K562 (cell line): ENCODE data around the gene GREB1. TPM values are rescaled to one million over a fixed set of nuclear protein-coding genes. Genes with fewer than 3 reads are reported as not detected.

Experiments
- ATAC-seq: fragments of 200-7000 bp; cut with Tn5 transposase; 3 replicates; pipeline ENCODE4 v1.9.1; 2020; ENCODE audit warnings: moderate library complexity
- BruUV-seq: library from RNA; stranded (reverse); fragments of 400-500 nt; replicated peaks from 2 replicates; lab custom pipeline; 2021; lab: Mats Ljungman, UMichigan
- CTCF ChIA-PET: fragments of 300-600 bp; formaldehyde crosslinking; extraction: SDS; loops from one replicate; lab custom pipeline; 2021; ENCODE audit warnings: low intra/inter-chr PET ratio; lab: Yijun Ruan, JAX
- POLR2A ChIA-PET: fragments of 300-600, 350-650 bp; sonication (Branson Sonifier 250); formaldehyde crosslinking; extraction: SDS; loops from one replicate; lab custom pipeline; 2021; ENCODE audit warnings: antibody characterized with exemption, inconsistent platforms; lab: Yijun Ruan, JAX
- DNase-seq, 4 experiments: peaks; one replicate each; pipeline versions ENCODE4 v3.0.0 to v3.0.0-alpha.2; 2011 to 2018; ENCODE audit warnings: low spot score in 3 of 4, mixed read lengths in 3 of 4; ENCODE audit errors: extremely low read depth in 1 of 4
- FAIRE-seq: peaks from 2 replicates; lab custom pipeline; 2011; peaks lifted over from hg19 to GRCh38; lab: Jason Lieb, UNC
- H2AFZ ChIP-seq: 2 replicates; pipeline ENCODE4 v1.6.0; 2011; ENCODE audit warnings: low read depth, low read length, control low read depth, inconsistent platforms
- H3K27ac ChIP-seq: fragments of 200-600 bp; 3 replicates; pipeline ENCODE4 v1.8.0; 2011; ENCODE audit warnings: low read depth, mild to moderate bottlenecking, control low read depth, inconsistent platforms, low read length, moderate library complexity, mixed read lengths; ENCODE audit errors: extremely low read depth
- H3K27me3 ChIP-seq, 2 experiments: fragments of 300-600 bp in 1 of 2; 2 replicates in 1 of 2; 3 replicates in 1 of 2; pipeline versions ENCODE4 v1.6.0 to v1.8.0; 2011; ENCODE audit warnings: inconsistent platforms in 2 of 2, low read length in 2 of 2, mild to moderate bottlenecking in 1 of 2, mixed read lengths in 1 of 2, moderate library complexity in 1 of 2; ENCODE audit not compliant: control insufficient read depth in 2 of 2, insufficient read depth in 2 of 2
- H3K36me3 ChIP-seq: fragments of 300-600 bp; 3 replicates; pipeline ENCODE4 v1.8.0; 2011; ENCODE audit warnings: mild to moderate bottlenecking, low read length, inconsistent platforms; ENCODE audit not compliant: control insufficient read depth, insufficient read depth
- H3K4me1 ChIP-seq, 2 experiments: fragments of 200-600 bp in 1 of 2; replicated peaks in 1 of 2; 2 replicates in 1 of 2; 3 replicates in 1 of 2; pipeline versions ENCODE4 v1.5.1 to v1.8.0; 2011; ENCODE audit warnings: inconsistent platforms in 2 of 2, low read length in 2 of 2, mild to moderate bottlenecking in 1 of 2, mixed read lengths in 1 of 2, moderate library complexity in 1 of 2; ENCODE audit not compliant: control insufficient read depth in 2 of 2, insufficient read depth in 2 of 2
- H3K4me2 ChIP-seq: 2 replicates; pipeline ENCODE4 v1.6.1; 2011; ENCODE audit warnings: low read length, control low read depth, inconsistent platforms, mixed read lengths; ENCODE audit not compliant: insufficient read depth
- H3K4me3 ChIP-seq: fragments of 200-600 bp; sonication (generic), shearing (Covaris generic); 2 replicates; pipeline ENCODE4 v1.5.1; 2016; ENCODE audit warnings: control low read depth, inconsistent platforms
- H3K79me2 ChIP-seq: fragments of 200-600 bp; 3 replicates; pipeline ENCODE4 v1.8.0; 2011; ENCODE audit warnings: low read length, inconsistent platforms; ENCODE audit not compliant: control insufficient read depth, insufficient read depth
- H3K9ac ChIP-seq, 2 experiments: 2 replicates each; pipeline versions ENCODE4 v1.6.0 to v1.6.1; 2011; ENCODE audit warnings: low read depth in 2 of 2, low read length in 2 of 2, control low read depth in 1 of 2, inconsistent platforms in 1 of 2, mild to moderate bottlenecking in 1 of 2, mixed read lengths in 1 of 2; ENCODE audit not compliant: insufficient read depth in 1 of 2
- H3K9me1 ChIP-seq: one replicate; pipeline ENCODE4 v1.6.0; 2011; ENCODE audit warnings: inconsistent platforms, mild to moderate bottlenecking, low read length, moderate library complexity; ENCODE audit not compliant: control insufficient read depth, insufficient read depth
- H3K9me3 ChIP-seq: replicated peaks from 2 replicates; pipeline ENCODE4 v1.5.1; 2011; ENCODE audit warnings: low read depth, low read length, inconsistent platforms; ENCODE audit not compliant: control insufficient read depth, insufficient read depth
- H4K20me1 ChIP-seq: replicated peaks from 2 replicates; pipeline ENCODE4 v1.6.1; 2011; ENCODE audit warnings: low read length, inconsistent platforms, mixed read lengths; ENCODE audit not compliant: control insufficient read depth, insufficient read depth
- CXXC5 ChIP-seq: fragments of 250-450 bp; sonication (Bioruptor Pico); IDR thresholded peaks from 2 replicates; pipeline ENCODE4 v1.8.0; 2022; ENCODE audit warnings: inconsistent platforms, mild to moderate bottlenecking, moderate library complexity
- ERF ChIP-seq: fragments of 450-650 bp; formaldehyde crosslinking; IDR thresholded peaks from 2 replicates; pipeline ENCODE4 v1.4.0; 2020; ENCODE audit warnings: mild to moderate bottlenecking, mixed read lengths
- KDM4B ChIP-seq, 2 experiments: fragments of 450-650 bp in 1 of 2; sonication (generic) in 1 of 2; IDR thresholded peaks; 2 replicates each; pipeline ENCODE4 v1.6.1; 2016 to 2017; ENCODE audit warnings: borderline replicate concordance in 2 of 2, antibody characterized with exemption in 1 of 2, low read depth in 1 of 2, mild to moderate bottlenecking in 1 of 2
- MYNN ChIP-seq, 2 experiments: sonication (generic); formaldehyde crosslinking in 1 of 2; IDR thresholded peaks; 2 replicates each; pipeline versions ENCODE4 v1.5.0 to v1.6.1; 2016 to 2020; ENCODE audit warnings: antibody characterized with exemption in 1 of 2, missing genetic modification reagents in 1 of 2
- TCFL5 ChIP-seq: fragments of 250-450 bp; sonication (Bioruptor Pico); conservative IDR thresholded peaks from 2 replicates; pipeline ENCODE4 v1.6.1; 2021; ENCODE audit warnings: mild to moderate bottlenecking, moderate library complexity, matching md5 sums
- ZNF134 ChIP-seq: fragments of 250-450 bp; sonication (Bioruptor Pico); conservative IDR thresholded peaks from 2 replicates; pipeline ENCODE4 v1.4.0; 2020
- ZNF274 ChIP-seq: IDR thresholded peaks from 2 replicates; pipeline ENCODE4 v1.6.1; 2011; ENCODE audit warnings: low read depth, mild to moderate bottlenecking, low read length, moderate library complexity, borderline replicate concordance
- WGBS: fragments of 100-300 bp; shearing (Covaris generic); methylation state at CpG from one replicate; pipeline ENCODE4 v1.1.6; 2016; ENCODE audit warnings: low coverage, mixed read lengths; ENCODE audit not compliant: insufficient coverage; ENCODE audit errors: missing lambda C conversion rate; 5-methylcytosine and 5-hydroxymethylcytosine counted together
- in situ Hi-C: fragments of 300-500 bp; cut with MboI; formaldehyde crosslinking; loops from 4 replicates; pipeline ENCODE4 v1.15.0; 2018; ENCODE audit warnings: inconsistent platforms, mixed read lengths
- intact Hi-C: fragments of 100-400 bp; cut with micrococcal nuclease; formaldehyde crosslinking; loops from 2 replicates; pipeline ENCODE4 v1.14.2; 2022
- polyA plus RNA-seq, 8 experiments: library from polyadenylated mRNA; depleted of rRNA in 4 of 8; stranded (reverse) in 5 of 8; unstranded in 3 of 8; fragments of >200 nt; fragmentation: Nextera tagmentation in 2 of 8; fragmentation: Illumina TruSeq in 1 of 8; extraction: Ambion mirVana in 2 of 8; extraction: Trizol in 1 of 8; gene quantifications; 2 replicates each; pipeline versions ENCODE4 v1.2.1 to v1.2.3, GENCODE V29; 2011 to 2014; ENCODE audit warnings: inconsistent platforms in 1 of 8, missing spikeins in 1 of 8
- total RNA-seq, 7 experiments: library from RNA; depleted of rRNA in 6 of 7; stranded (reverse); fragments of >200 nt in 6 of 7; fragmentation: Illumina TruSeq in 2 of 7; extraction: Trizol in 2 of 7; gene quantifications; 2 replicates each; pipeline versions ENCODE4 v1.2.1 to v1.2.3, GENCODE V29; 2011 to 2021; ENCODE audit warnings: low replicate concordance in 1 of 7

The GREB1 gene
- total and polyA plus RNA-seq, 9 of the 15 experiments (the other 6 are each of a cell fraction or from before 2014, with no cell fraction given) = 0.04 to 0.86 (median 0.10) TPM; not detected in 1

DNA sequence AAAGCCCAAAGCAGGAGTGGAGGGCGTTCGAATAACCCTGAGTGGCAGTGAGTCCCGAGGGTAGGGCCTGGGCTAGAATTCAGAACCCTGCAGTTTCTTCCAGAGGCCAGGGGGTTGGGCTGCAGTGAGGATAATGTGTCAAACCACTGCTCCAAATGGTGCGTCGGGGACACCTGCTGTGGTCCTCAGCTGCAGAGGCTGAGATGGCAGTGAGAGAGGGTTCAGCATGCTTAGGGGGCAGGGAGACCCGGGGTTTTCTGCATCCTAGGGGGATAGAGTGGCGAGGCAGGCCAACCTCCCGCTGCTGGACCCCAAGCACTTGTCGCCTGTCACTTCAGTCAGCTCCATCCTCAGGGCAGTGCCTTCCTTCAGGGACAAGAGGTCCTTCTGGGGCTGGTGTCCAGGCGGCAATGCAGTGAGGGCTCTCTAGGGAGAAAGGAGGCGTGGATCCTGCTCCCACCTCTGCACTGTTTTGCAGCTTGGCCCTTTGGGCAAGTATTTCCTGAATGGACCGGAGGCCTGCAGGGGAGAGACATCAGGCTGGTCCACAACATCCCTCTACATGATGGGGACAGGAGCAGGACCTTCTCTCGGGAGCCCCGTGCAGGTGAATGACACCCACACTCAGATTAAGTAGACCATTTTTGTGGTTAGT lies 144.6 kb downstream of the GREB1 start:
- no peak for TF ChIP-seq KDM4B (IDR thresholded peaks at IDR 0.05; ENCODE audit: borderline replicate concordance in 2 of 2, low read depth in 1 of 2)
- no peak for TF ChIP-seq CXXC5 (CRISPR knock-in tag)
- TF ChIP-seq ZNF134 (CRISPR knock-in tag) = no peak
- TF ChIP-seq MYNN (IDR thresholded peaks at IDR 0.05) = no peak
- TF ChIP-seq MYNN (CRISPR knock-in tag; IDR thresholded peaks at IDR 0.05) = no peak
- no peak for TF ChIP-seq ERF (CRISPR knock-in tag)
- no peak for TF ChIP-seq TCFL5 (CRISPR knock-in tag)
- TF ChIP-seq ZNF274 = no peak
- Histone ChIP-seq H3K9me1 (no peaks in the 10 kb centered on the region), H3K36me3 (no peaks in the 10 kb centered on the region), H3K27ac (no peak overlapping the region), H3K4me3 (no peak overlapping the region), H3K9me3 (no peaks in the 10 kb centered on the region), H3K79me2 (no peaks in the 10 kb centered on the region), H3K4me2 (no peak overlapping the region), H3K9ac (peak overlapping the region in 1 of 2 experiments; percentile 26; a peak in 2 of 4 replicates), H3K4me1 (peaks cover 0 to 7% of the 10 kb centered on the region in 2 experiments; a peak in 2 of 5 replicates), H3K27me3 (peaks cover 29 to 78% of the 10 kb centered on the region in 2 experiments), H4K20me1 (peaks cover 17% of the 10 kb centered on the region), H2AFZ (no peak overlapping the region)
- FAIRE-seq = no peak
- ChIA-PET CTCF (interaction anchor here (0.6 kb wide), 1 partner anchor 85 kb away, joined by 4 read pairs; no protein-coding TSS in a partner anchor), POLR2A (interaction anchor here (1.2 kb wide), 1 partner anchor 8 kb away, joined by 3 read pairs; no protein-coding TSS in a partner anchor)
- no peak for ATAC-seq
- no TSS peak for BruUV-seq
- no peak for DNase-seq
- 0% methylated on average over 14 of the region's 14 CpGs for WGBS
- in situ Hi-C loops (no loop called here), intact Hi-C loops (no loop called here)
